ENCODE data around the gene ZCCHC18.

ZCCHC18 gene

GRCh38 chrX:104134583-104135261 is 22.4 kb downstream of the ZCCHC18 start:
- no peak for DNase-seq

DNA sequence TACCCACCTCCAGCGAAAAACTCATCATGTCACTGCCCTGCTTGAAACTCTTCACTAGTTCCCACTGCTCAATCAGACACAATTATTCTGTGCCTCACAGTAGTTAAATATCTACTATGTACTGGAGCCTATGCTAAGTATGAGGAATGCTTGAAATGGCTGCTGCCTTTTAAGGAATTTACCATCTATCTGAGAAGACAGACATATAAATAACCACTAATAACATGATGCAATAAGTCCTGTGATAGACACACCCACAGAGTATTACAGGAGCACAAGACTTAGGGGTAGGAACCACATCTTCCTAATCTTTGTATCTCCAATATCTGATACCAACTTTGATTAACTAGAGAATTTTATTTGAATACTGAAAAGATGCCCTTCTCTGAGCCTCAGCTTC is 23.4 kb downstream of the ZCCHC18 start:
- no peak for DNase-seq

DNA sequence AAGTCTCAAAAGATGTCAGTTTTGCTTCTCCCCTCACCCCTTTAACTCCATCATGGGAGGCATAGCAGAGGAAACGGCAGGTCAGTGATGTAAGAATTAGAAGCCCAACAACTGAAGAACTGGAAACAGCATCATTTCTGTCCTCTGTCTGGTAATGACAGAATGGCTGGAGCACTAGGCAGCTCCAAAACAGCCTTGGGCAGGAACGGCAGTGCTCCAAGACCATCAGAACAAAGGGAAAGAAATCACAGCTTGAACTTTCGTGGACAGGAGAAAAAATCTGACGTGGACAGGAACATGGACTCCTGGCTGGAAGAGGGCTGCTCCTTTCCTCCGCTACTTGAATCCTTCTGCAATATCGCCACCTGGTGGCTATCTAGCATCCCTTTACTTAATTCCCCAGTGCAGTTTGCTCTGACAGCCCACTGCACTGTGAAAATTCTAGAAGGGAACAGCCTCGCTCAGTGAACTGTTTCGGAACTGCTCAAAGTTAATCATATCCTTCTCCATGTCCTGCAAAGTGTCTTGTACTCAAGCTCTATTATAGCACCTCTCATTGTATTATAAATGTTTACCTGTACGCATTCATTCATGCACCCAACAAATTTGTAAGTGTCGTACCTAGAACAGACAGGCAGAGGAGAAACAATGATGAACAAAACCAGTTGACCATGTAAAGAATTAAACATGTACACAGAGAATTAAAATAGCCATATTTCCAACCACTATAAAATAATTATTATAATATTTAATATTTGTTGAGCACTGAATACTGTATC is 24.1 kb downstream of the ZCCHC18 start:
- DNase-seq: peak; percentile 52

- DNase-seq: no peak
Measured at GRCh38 chrX:104137496-104137895, 25.2 kb downstream of the ZCCHC18 start.

DNA sequence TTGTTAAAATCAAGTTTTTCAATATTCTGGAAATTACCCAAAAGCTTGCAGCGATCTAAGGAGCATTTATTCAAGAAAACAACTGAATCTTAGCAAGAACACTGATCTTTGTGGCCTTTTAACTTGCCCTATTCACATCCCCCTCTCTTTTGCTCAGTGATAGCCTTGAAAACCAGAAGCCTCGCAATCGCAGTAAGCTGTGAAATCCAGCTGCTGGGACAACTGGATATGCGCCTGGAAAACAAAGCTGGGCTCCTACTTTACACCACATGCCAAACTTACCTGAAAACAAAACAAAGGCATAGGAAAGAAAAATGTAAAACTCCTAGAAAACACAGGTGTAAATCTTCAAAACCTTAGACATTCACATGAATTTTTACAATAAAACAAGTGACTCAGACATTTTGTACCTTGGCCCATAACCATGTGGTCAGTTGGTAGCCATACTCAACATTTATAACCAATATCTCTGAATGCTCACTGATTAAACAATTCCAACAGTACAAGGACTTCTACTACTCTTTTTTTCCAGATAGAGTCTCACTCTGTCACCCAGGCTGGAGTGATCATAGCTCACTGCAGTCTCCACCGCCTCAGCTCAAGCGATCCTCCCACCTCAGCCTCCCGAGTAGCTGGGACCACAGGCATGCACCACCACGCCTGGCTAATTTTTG is 28.9 kb downstream of the ZCCHC18 start:
- DNase-seq: no peak

DNA sequence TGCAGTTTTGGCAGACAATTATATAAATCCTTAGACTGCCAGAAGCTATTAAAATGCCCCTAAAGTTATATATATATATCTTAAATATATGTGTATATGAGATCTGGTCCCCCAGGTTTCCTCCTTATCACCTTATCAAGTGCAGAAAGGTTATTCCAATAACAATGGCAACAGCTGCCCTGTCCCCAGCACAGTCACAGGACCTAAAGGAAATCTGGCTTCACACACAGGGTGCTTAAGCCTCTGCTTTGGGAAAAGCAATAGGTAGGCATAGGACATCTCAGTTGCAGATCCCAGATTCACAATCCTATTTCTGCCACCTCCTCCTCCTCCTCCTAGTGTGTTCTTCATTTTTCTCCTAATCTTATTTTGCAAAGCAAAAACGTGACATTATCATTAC is 38.7 kb downstream of the ZCCHC18 start:
- DNase-seq: no peak

DNA sequence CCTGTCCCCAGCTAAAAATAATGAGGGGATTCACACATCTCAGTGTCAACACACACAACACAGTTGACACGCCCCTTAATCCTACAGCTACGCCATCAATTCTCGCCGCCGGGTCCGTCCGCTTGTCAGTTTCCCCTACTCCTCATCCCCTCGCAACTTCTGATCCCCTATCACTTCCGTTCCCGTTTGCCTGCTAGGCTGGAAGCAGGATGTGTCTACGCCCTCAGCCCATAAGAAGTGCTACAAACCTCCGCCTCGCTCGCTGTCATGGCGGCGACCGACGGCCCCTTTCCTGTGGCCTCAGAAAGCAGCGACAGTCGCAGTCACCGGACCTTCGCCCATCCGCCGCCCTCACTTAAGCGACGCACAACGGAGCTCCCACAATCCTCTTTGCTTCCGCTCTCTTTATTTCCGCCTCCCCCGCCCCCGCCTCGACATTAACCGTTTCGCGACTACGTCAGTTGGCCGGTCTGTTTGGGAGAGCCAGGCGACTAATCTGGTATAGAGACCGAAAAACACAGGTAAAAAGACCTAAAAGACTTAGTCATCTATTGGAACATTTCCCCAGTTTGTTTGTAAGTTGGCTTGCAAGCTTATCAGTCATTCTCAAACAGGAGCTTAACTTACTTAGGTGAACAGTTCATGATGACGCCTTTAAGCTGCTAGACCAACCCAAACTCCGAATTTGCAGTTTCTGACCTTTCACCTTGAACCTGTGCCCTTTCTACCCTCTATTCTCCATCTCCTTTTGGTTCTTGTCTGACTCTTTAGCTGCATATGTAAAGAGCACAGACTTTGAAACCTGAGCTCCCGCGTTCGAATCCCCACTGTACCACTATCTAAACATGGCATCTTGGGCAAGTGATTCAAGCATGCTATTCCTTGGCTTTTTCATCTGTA is 44.6 kb downstream of the ZCCHC18 start, which contains the start of gene SLC25A53:
SLC25A53 (minus strand) TSS at position 380 of the 900 bp plus-strand sequence. CDS start 51,752 bp downstream, outside the sequence.
- peak; percentile 65 for DNase-seq
